ENCODE results near the gene SLC22A23. TPM values are rescaled to one million over a fixed set of nuclear protein-coding genes. Genes with fewer than 3 reads are reported as not detected.

The SLC22A23 gene
- total RNA-seq, 1 donor from 2014 or later = 27.8 TPM

DNA sequence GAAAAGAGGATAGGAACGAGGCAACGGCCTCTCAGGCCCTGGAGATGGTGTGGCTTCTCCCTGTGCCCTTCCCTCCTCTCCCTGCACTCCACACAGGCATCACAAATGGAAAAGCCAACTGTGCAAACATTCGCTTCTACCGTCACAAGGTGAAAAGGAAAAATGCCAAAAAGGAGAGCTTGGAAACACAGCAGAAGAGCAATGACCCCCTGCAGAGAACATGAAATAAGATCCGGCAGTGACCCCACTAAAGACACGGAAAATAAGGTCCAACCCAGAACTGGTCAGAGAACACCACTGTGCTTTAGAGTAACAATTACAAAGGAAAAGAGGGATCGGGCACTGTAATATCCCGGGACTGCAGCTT lies 63.0 kb downstream of the SLC22A23 start:
- H3K36me3 ChIP-seq = no peaks in the 10 kb centered on the region
- peaks cover 28% of the 10 kb centered on the region for H3K4me1 ChIP-seq
- DNase-seq = no peak
- TF ChIP-seq, protein P1, sequence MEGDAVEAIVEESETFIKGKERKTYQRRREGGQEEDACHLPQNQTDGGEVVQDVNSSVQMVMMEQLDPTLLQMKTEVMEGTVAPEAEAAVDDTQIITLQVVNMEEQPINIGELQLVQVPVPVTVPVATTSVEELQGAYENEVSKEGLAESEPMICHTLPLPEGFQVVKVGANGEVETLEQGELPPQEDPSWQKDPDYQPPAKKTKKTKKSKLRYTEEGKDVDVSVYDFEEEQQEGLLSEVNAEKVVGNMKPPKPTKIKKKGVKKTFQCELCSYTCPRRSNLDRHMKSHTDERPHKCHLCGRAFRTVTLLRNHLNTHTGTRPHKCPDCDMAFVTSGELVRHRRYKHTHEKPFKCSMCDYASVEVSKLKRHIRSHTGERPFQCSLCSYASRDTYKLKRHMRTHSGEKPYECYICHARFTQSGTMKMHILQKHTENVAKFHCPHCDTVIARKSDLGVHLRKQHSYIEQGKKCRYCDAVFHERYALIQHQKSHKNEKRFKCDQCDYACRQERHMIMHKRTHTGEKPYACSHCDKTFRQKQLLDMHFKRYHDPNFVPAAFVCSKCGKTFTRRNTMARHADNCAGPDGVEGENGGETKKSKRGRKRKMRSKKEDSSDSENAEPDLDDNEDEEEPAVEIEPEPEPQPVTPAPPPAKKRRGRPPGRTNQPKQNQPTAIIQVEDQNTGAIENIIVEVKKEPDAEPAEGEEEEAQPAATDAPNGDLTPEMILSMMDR (IDR thresholded peaks at IDR 0.05) = no peak
- no peaks in the 10 kb centered on the region for H3K27me3 ChIP-seq (ENCODE audit: low read depth)
- H3K4me3 ChIP-seq = no peak overlapping the region
- intact Hi-C loops (cut with DNase I) = no loop called here
- no peak overlapping the region for H3K27ac ChIP-seq
- ATAC-seq = no peak
- H3K9me3 ChIP-seq = no peaks in the 10 kb centered on the region

DNA sequence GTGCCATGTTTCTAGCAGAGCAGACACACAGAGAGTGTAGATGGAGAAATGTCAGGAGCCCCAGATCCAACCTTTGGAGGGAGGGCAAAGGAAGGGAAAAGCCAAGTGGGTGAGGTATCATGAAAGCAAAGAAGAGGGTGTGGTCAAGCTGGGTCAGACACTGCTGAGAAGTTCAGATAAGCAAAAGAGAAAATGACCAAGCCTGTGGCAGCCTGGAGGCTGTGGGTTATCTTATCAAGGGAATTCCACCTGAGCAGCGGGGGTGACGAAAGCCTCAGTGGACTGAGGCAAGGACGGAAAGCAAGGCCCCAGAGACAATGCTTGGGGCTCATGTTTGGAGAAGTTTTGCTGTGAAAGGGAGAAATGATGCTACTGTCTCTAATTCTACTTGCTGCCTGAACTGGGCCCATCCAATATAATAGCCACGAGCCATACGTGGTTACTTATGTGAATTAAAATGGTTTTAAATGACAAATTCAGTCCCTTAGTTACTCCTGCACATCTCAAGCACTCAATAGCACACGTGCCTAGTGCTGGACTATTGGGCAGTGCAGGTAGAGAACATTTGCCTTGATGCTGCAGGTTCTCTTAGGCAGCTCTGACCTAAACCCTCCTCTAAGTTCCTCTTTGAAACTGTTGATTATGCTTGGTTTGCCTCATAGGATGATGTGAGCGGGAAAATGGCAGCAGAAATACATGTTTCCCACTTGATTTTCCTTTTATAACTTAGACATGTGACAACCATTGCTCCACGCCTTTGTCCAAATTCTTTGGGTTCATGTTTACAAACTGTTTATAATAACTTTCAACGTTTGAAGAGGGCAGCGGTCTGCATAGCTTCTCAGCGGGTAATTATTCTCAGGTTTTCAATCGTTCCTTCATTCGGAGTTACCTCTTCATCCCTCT lies 63.7 kb downstream of the SLC22A23 start:
- no peaks in the 10 kb centered on the region for H3K27me3 ChIP-seq (ENCODE audit: low read depth)
- H3K36me3 ChIP-seq = no peaks in the 10 kb centered on the region
- H3K4me3 ChIP-seq = no peak overlapping the region
- H3K4me1 ChIP-seq = peaks cover 22% of the 10 kb centered on the region
- no peak overlapping the region for H3K27ac ChIP-seq
- TF ChIP-seq, protein P1 (IDR thresholded peaks at IDR 0.05) = no peak
- intact Hi-C loops (cut with DNase I) = no loop called here
- DNase-seq (no peak), ATAC-seq (no peak)
- H3K9me3 ChIP-seq = no peaks in the 10 kb centered on the region

DNA sequence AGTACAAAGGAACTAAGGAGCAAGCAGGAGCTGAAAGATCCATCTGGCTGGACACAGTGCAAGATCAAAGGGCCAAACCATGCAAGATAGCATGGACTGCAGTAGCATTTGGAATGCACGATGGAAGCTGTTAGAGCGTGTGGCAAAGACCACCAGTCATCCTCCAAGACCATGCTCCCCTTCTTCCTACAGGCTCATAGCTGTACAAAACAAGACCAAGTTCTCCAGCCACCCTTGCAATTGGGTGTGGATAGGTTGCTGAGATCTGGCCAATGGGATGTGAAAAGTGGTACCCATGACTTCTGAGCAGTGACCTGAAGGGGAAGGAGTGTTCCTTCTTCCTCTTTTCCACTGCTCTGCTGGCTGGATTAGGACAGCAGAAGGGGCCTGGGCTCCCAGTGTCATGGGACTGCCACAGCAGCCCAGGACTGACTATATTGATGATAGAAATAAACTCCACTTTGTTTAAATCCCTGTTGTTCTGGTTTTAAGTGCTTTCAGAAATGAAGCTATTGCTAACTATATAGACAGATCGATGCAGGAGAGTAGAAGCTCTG lies 64.9 kb downstream of the SLC22A23 start:
- Histone ChIP-seq H3K27me3 (ENCODE audit: low read depth) (no peaks in the 10 kb centered on the region), H3K36me3 (no peaks in the 10 kb centered on the region), H3K27ac (no peak overlapping the region), H3K4me3 (no peak overlapping the region), H3K4me1 (peaks cover 14% of the 10 kb centered on the region), H3K9me3 (no peaks in the 10 kb centered on the region)
- no peak for DNase-seq
- TF ChIP-seq, protein P1 (IDR thresholded peaks at IDR 0.05) = no peak
- ATAC-seq = no peak
- intact Hi-C loops (cut with DNase I) = no loop called here

DNA sequence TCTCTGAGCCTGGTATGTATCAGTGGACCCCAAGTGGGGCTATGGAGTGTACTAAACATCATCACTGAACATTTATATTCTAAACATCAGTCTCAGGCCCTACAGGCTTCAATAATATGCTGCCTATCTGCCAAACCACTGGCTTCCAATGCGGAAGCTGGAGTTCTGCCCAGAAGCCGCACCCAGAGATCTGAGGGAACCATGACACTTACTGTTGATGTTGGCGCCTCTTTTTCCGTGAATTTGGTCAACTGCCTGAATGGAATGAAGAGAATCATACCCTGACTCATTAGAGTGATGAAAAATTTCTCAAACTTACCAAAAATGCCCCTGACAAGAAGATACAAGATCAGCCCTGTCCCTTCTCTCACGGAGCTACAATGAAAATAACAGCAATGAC lies 66.2 kb downstream of the SLC22A23 start:
- H3K27ac ChIP-seq = peak overlapping the region; percentile 39
- H3K4me3 ChIP-seq = no peak overlapping the region
- no peaks in the 10 kb centered on the region for H3K36me3 ChIP-seq
- ATAC-seq = peak in 1 of 2 donors; percentile 22
- DNase-seq = no peak
- TF ChIP-seq, protein P1 (IDR thresholded peaks at IDR 0.05) = no peak
- H3K9me3 ChIP-seq = no peaks in the 10 kb centered on the region
- H3K4me1 ChIP-seq = peaks cover 18% of the 10 kb centered on the region
- intact Hi-C loops (cut with DNase I) = no loop called here
- H3K27me3 ChIP-seq (ENCODE audit: low read depth) = no peaks in the 10 kb centered on the region

DNA sequence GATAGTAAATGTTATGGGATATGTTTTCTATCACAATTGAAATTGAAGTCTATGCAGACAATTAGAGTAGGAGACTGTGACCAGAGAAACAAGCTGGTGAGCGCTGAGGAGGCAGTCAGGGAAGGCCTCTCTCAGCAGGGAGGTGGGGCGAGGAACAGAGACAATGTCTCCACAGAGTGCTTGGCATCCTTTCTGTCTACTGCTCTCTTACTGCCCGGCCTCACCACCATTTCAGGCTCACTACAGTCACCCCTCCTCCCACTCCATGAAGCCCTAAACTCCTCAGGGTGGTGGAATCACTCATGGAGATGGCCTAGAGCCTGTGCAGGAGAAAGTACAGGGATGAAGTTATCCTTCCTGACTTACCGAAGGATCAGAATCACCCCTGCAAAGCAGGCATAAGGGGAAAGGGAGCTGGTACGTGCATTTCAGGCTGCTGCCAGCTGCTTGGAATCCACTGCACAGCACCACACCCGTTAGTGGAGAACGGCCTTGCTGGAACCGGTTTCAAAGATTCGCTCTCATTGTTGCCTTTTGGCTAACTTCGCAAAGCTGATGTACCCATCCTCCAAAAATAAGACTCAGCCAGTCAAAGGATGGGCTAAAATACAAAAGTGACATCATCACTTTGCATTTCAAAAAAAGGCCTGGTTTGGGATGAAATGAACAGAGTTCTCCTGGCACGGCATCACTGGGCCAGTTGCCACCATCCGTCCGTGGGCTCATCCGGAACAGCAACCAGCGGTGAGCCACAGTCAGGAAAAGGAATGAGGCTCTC lies 67.3 kb downstream of the SLC22A23 start:
- ATAC-seq (no peak), DNase-seq (no peak)
- TF ChIP-seq, protein P1 (IDR thresholded peaks at IDR 0.05) = no peak
- no peaks in the 10 kb centered on the region for H3K27me3 ChIP-seq (ENCODE audit: low read depth)
- intact Hi-C loops (cut with DNase I) = no loop called here
- peak overlapping the region; percentile 39 for H3K27ac ChIP-seq
- H3K4me3 ChIP-seq = no peak overlapping the region
- H3K4me1 ChIP-seq = peaks cover 27% of the 10 kb centered on the region
- H3K9me3 ChIP-seq = no peaks in the 10 kb centered on the region
- H3K36me3 ChIP-seq = no peaks in the 10 kb centered on the region
